Measurements from ENCODE around the gene CDC25B. TPM values are rescaled to one million over a fixed set of nuclear protein-coding genes. Genes with fewer than 3 reads are reported as not detected.

The CDC25B gene
- total and polyA plus RNA-seq, 2 of the 13 experiments (the other 11 are each of a cell fraction or from before 2014, with no cell fraction given), result 14.5 to 19.4 TPM

GRCh38 chr20:3820048-3820900, 24.2 kb downstream of the CDC25B start, which contains the start of gene AP5S1 (continued):
- peak; percentile 83 for TF ChIP-seq ARHGAP35 (CRISPR knock-in tag; IDR thresholded peaks at IDR 0.05; ENCODE audit: borderline replicate concordance)
- peak; percentile 88 for TF ChIP-seq ZNF841 (CRISPR knock-in tag; IDR thresholded peaks at IDR 0.05; ENCODE audit: borderline replicate concordance)
- TF ChIP-seq MED8 (CRISPR knock-in tag; IDR thresholded peaks at IDR 0.05; ENCODE audit: insufficient replicate concordance), result peak; percentile 50
- TF ChIP-seq HCFC1 (IDR thresholded peaks at IDR 0.05; ENCODE audit: low read depth, low read length), result peak; percentile 98
- TF ChIP-seq ZNF687 (CRISPR knock-in tag; IDR thresholded peaks at IDR 0.05), result peak; percentile 98
- peak; percentile 98 for TF ChIP-seq ZNF543 (CRISPR knock-in tag; IDR thresholded peaks at IDR 0.05)
- TF ChIP-seq SRSF1 (optimal IDR thresholded peaks at IDR 0.05; ENCODE audit: low read depth, low read length), result peak; percentile 84
- peak; percentile 70; the same call in 1 of the 2 replicates for TF ChIP-seq ZNF260 (CRISPR knock-in tag; IDR thresholded peaks at IDR 0.05; ENCODE audit: borderline replicate concordance, low read depth)
- TF ChIP-seq FOXO1 (CRISPR knock-in tag; IDR thresholded peaks at IDR 0.05), result peak; percentile 59
- TF ChIP-seq ZNF75D (CRISPR knock-in tag; IDR thresholded peaks at IDR 0.05; ENCODE audit: borderline replicate concordance), result no peak
- 0 out of 2 replicates have a peak, but pooled peaks have one; percentile 93 for TF ChIP-seq SNAI1 (CRISPR knock-in tag; IDR thresholded peaks at IDR 0.05; ENCODE audit: borderline replicate concordance)
- TF ChIP-seq GATAD2A (CRISPR knock-in tag; IDR thresholded peaks at IDR 0.05), result peak; percentile 74
- TF ChIP-seq ZNF256 (CRISPR knock-in tag; conservative IDR thresholded peaks at IDR 0.05), result peak; percentile 95
- peak; percentile 92 for TF ChIP-seq RNF2 (conservative IDR thresholded peaks at IDR 0.05; ENCODE audit: low read depth)
- no peak for TF ChIP-seq ZNF292 (CRISPR knock-in tag; IDR thresholded peaks at IDR 0.05; ENCODE audit: borderline replicate concordance, low read depth)
- TF ChIP-seq ZNF143 (CRISPR knock-in tag; IDR thresholded peaks at IDR 0.05), result peak; percentile 96
- peak; percentile 92; the same call in 1 of the 2 replicates for TF ChIP-seq ZNF597 (CRISPR knock-in tag; IDR thresholded peaks at IDR 0.05)
- TF ChIP-seq KDM6A (CRISPR knock-in tag; IDR thresholded peaks at IDR 0.05; ENCODE audit: low read depth), result peak; percentile 41; the same call in 1 of the 2 replicates
- TF ChIP-seq ZNF232 (CRISPR knock-in tag; IDR thresholded peaks at IDR 0.05; ENCODE audit: borderline replicate concordance), result peak; percentile 93
- TF ChIP-seq RFX3 (CRISPR knock-in tag; IDR thresholded peaks at IDR 0.05), result no peak
- 0 out of 2 replicates have a peak, but pooled peaks have one; percentile 48 for TF ChIP-seq HOXA7 (CRISPR knock-in tag; IDR thresholded peaks at IDR 0.05)
- peak; percentile 55 for TF ChIP-seq NCOA2 (CRISPR knock-in tag; IDR thresholded peaks at IDR 0.05)
- 0 out of 2 replicates have a peak, but pooled peaks have one; percentile 9 for TF ChIP-seq ATAD3A (CRISPR knock-in tag; IDR thresholded peaks at IDR 0.05)
- TF ChIP-seq ZNF276 (CRISPR knock-in tag; IDR thresholded peaks at IDR 0.05; ENCODE audit: low read depth), result peak; percentile 85

All from HepG2 (cell line).